Fibroblast of villous mesenchyme (primary cell): ENCODE measurements around the gene B4GALT1. TPM values are rescaled to one million over a fixed set of nuclear protein-coding genes. Genes with fewer than 3 reads are reported as not detected.

Source experiments
- DNase-seq: peaks from one replicate; pipeline ENCODE4 v3.0.0-alpha.2; 2010; ENCODE audit warnings: low read depth
- H3K4me3 ChIP-seq: 2 replicates; pipeline ENCODE4 v1.5.1; 2011; ENCODE audit warnings: low read depth, mild to moderate bottlenecking, low read length
- CTCF ChIP-seq: IDR thresholded peaks from 2 replicates; pipeline ENCODE4 v1.5.1; 2012; ENCODE audit warnings: low read depth, mild to moderate bottlenecking, low read length; ENCODE audit not compliant: insufficient read depth
- total RNA-seq: library from RNA; depleted of rRNA; stranded (reverse); fragments of >200 nt; gene quantifications from 2 replicates; pipeline ENCODE4 v1.2.3, GENCODE V29; 2012

The B4GALT1 gene
- total RNA-seq, 1 donor = 28.5 TPM

- no peak for DNase-seq
Measured at GRCh38 chr9:33105959-33106358, 61.2 kb downstream of the B4GALT1 start.

GRCh38 chr9:33105504-33105903, 61.6 kb downstream of the B4GALT1 start:
- no peak for TF ChIP-seq CTCF
- H3K4me3 ChIP-seq = no peak overlapping the region
- DNase-seq = no peak

More at GRCh38 chr9:33105959-33106358, 61.2 kb downstream of the B4GALT1 start:
- no peak overlapping the region for H3K4me3 ChIP-seq
- TF ChIP-seq CTCF = no peak

GRCh38 chr9:33104401-33104800, 62.7 kb downstream of the B4GALT1 start:
- no peak for DNase-seq
- TF ChIP-seq CTCF = no peak
- H3K4me3 ChIP-seq = no peak overlapping the region

- no peak for DNase-seq
- no peak for TF ChIP-seq CTCF
Measured at GRCh38 chr9:33103501-33104281, 63.4 kb downstream of the B4GALT1 start.

GRCh38 chr9:33102551-33103210, 64.5 kb downstream of the B4GALT1 start:
- DNase-seq = no peak
- no peak for TF ChIP-seq CTCF
- H3K4me3 ChIP-seq = no peak overlapping the region

More at GRCh38 chr9:33103501-33104281, 63.4 kb downstream of the B4GALT1 start:
- H3K4me3 ChIP-seq = no peak overlapping the region

GRCh38 chr9:33101104-33101951, 65.8 kb downstream of the B4GALT1 start:
- TF ChIP-seq CTCF = no peak
- DNase-seq = no peak
- H3K4me3 ChIP-seq = no peak overlapping the region
